ENCODE results near the gene TXNL1. TPM values are rescaled to one million over a fixed set of nuclear protein-coding genes. Genes with fewer than 3 reads are reported as not detected.

The TXNL1 gene
- total RNA-seq, 1 experiment from 2014 or later: 131 TPM

DNA sequence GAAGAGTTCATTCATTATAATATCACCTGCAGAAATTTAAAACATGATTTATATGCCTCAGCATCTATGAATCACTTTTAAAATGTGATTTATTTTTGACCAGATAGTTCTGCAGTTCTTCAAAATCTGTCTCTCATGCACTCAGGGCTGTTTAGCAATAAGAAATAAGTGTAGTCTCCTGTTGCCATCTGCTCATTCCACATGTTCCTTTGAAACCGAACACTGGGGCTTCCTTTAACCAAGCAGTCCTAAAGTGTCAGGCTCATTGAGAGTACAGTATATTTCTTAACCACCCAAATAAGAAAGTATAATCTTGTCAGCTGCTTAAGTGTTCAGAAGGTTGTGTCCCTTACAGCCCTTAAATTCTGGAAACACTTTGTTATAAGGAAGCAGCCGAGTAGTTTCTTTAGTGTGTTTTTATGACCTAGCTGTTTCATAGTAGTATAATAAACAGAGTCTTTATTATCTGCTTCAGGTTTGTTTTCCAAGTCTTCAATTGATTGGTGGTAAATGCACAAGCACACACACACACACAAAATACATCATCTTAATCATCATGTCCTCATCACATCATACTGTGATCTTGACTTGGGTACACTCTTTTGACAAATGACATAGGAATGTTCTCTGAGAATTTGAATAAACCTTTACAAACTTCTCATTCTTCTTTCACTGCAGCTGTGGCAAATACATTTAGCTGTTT lies 23.1 kb upstream of the TXNL1 start:
- no TSS peak for BruUV-seq (replicated peaks)
- CTCF ChIA-PET: no interaction called here

DNA sequence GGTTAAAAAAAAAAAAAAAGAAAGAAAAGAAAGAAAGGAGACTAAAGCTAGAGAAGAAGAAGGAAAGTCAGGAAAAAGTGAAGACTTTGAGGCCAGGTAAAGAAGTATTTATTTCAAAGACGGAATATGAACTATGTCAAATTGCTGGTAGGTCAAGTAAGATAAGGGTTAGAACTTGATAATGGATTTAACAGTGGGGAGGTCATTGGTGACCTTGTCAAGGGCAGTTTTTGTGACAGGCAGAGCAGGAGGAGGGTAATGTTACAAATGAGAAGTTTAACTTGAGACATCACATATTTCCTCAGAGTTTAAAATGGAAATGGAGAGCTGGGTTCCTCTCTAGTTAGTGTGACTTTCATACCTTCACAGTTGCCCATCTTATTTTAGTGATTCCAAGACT lies 22.3 kb upstream of the TXNL1 start:
- no peaks in the 10 kb centered on the region for H3K9me3 ChIP-seq (ENCODE audit: low read depth, low read length, poor library complexity, severe bottlenecking)
- TF ChIP-seq CTCF (conservative IDR thresholded peaks at IDR 0.05; ENCODE audit: low read depth, low read length) (no peak), EZH2 (IDR thresholded peaks at IDR 0.05; ENCODE audit: borderline replicate concordance, low read depth, low read length, poor library complexity, severe bottlenecking) (no peak)
- no peak overlapping the region for H3K27ac ChIP-seq (ENCODE audit: low read depth, low read length, poor library complexity, severe bottlenecking)
- no peak overlapping the region for H3K4me3 ChIP-seq (ENCODE audit: low read depth, low read length, poor library complexity, severe bottlenecking)
- BruUV-seq (replicated peaks): no TSS peak
- CTCF ChIA-PET: no interaction called here
- H3K4me1 ChIP-seq (ENCODE audit: insufficient read depth, low read length, poor library complexity, severe bottlenecking): no peaks in the 10 kb centered on the region
- DNase-seq (ENCODE audit: low spot score): no peak
- POLR2A ChIA-PET (ENCODE audit: low non-redundant PET): no interaction called here
- intact Hi-C loops (cut with micrococcal nuclease; ENCODE audit: unreplicated experiment): no loop called here
- H3K27me3 ChIP-seq (replicated peaks; ENCODE audit: insufficient read depth, low read depth, low read length, poor library complexity): no peaks in the 10 kb centered on the region
- H3K36me3 ChIP-seq (ENCODE audit: insufficient read depth, low read length, poor library complexity, severe bottlenecking): no peaks in the 10 kb centered on the region

More for the DNA sequence above, 23.1 kb upstream of the TXNL1 start:
- Histone ChIP-seq H3K27me3 (replicated peaks; ENCODE audit: insufficient read depth, low read depth, low read length, poor library complexity) (no peaks in the 10 kb centered on the region), H3K36me3 (ENCODE audit: insufficient read depth, low read length, poor library complexity, severe bottlenecking) (no peaks in the 10 kb centered on the region), H3K4me1 (ENCODE audit: insufficient read depth, low read length, poor library complexity, severe bottlenecking) (no peaks in the 10 kb centered on the region), H3K4me3 (ENCODE audit: low read depth, low read length, poor library complexity, severe bottlenecking) (no peak overlapping the region), H3K27ac (ENCODE audit: low read depth, low read length, poor library complexity, severe bottlenecking) (no peak overlapping the region), H3K9me3 (ENCODE audit: low read depth, low read length, poor library complexity, severe bottlenecking) (no peaks in the 10 kb centered on the region)
- POLR2A ChIA-PET (ENCODE audit: low non-redundant PET): no interaction called here
- intact Hi-C loops (cut with micrococcal nuclease; ENCODE audit: unreplicated experiment): no loop called here
- DNase-seq (ENCODE audit: low spot score): no peak
- TF ChIP-seq CTCF (conservative IDR thresholded peaks at IDR 0.05; ENCODE audit: low read depth, low read length) (no peak), EZH2 (IDR thresholded peaks at IDR 0.05; ENCODE audit: borderline replicate concordance, low read depth, low read length, poor library complexity, severe bottlenecking) (no peak)

GRCh38 chr18:56659111-56659510 lies 20.7 kb upstream of the TXNL1 start:
- CTCF ChIA-PET: no interaction called here

More at GRCh38 chr18:56659111-56659510, 20.7 kb upstream of the TXNL1 start:
- no peaks in the 10 kb centered on the region for H3K27me3 ChIP-seq (replicated peaks; ENCODE audit: insufficient read depth, low read depth, low read length, poor library complexity)
- BruUV-seq (replicated peaks): no TSS peak
- H3K36me3 ChIP-seq (ENCODE audit: insufficient read depth, low read length, poor library complexity, severe bottlenecking): no peaks in the 10 kb centered on the region
- no peak overlapping the region for H3K4me3 ChIP-seq (ENCODE audit: low read depth, low read length, poor library complexity, severe bottlenecking)
- no peaks in the 10 kb centered on the region for H3K4me1 ChIP-seq (ENCODE audit: insufficient read depth, low read length, poor library complexity, severe bottlenecking)
- intact Hi-C loops (cut with micrococcal nuclease; ENCODE audit: unreplicated experiment): no loop called here
- DNase-seq (ENCODE audit: low spot score): no peak
- H3K9me3 ChIP-seq (ENCODE audit: low read depth, low read length, poor library complexity, severe bottlenecking): no peaks in the 10 kb centered on the region
- H3K27ac ChIP-seq (ENCODE audit: low read depth, low read length, poor library complexity, severe bottlenecking): no peak overlapping the region
- no peak for TF ChIP-seq EZH2 (IDR thresholded peaks at IDR 0.05; ENCODE audit: borderline replicate concordance, low read depth, low read length, poor library complexity, severe bottlenecking)
- TF ChIP-seq CTCF (conservative IDR thresholded peaks at IDR 0.05; ENCODE audit: low read depth, low read length): no peak
- POLR2A ChIA-PET (ENCODE audit: low non-redundant PET): no interaction called here
